Measurements from ENCODE around the gene MAGI2. TPM values are rescaled to one million over a fixed set of nuclear protein-coding genes. Genes with fewer than 3 reads are reported as not detected.

MAGI2 gene
- total RNA-seq, 2 donors from 2014 or later: 0.08 to 0.19 TPM

GRCh38 chr7:78284945-78285344 is 1168.5 kb downstream of the MAGI2 start:
- ATAC-seq (no peak), DNase-seq (ENCODE audit: low spot score) (no peak)
- Mint-ChIP-seq H3K27ac (no peak overlapping the region), H3K4me3 (no peak overlapping the region), H3K36me3 (no peaks in the 10 kb centered on the region), H3K27me3 (peaks cover 0 to 12% of the 10 kb centered on the region in 2 donors), H3K4me1 (ENCODE audit: low read depth in 2 of 2) (no peaks in the 10 kb centered on the region), H3K9me3 (peaks cover 3% of the 10 kb centered on the region)

DNA sequence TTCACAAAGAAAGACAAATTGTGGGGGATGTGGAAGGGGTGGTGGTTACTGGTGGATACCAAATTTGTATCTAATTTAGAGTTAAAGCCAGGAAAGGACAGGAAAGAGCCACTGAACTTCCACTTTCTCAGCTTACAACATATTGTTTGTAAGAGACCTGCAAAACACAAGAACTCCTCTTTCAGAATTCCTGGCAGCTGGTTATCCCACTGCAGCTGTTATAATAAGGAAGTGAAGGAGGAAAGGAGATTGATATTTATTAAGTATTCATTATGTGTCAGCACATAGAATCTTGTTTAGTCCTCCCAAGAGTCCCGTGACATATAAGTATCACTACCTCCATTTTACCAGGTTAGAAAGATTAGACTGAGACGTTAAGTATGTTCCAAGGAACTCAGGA is 1173.2 kb downstream of the MAGI2 start:
- Mint-ChIP-seq H3K36me3 (no peaks in the 10 kb centered on the region), H3K4me1 (ENCODE audit: low read depth in 2 of 2) (no peaks in the 10 kb centered on the region), H3K9me3 (peaks cover 5% of the 10 kb centered on the region), H3K4me3 (no peak overlapping the region), H3K27me3 (no peaks in the 10 kb centered on the region), H3K27ac (no peak overlapping the region)
- DNase-seq (ENCODE audit: low spot score) (no peak), ATAC-seq (no peak)

GRCh38 chr7:78279457-78279856 is 1174.0 kb downstream of the MAGI2 start:
- Mint-ChIP-seq H3K9me3 (peaks cover 5% of the 10 kb centered on the region), H3K27ac (no peak overlapping the region), H3K27me3 (no peaks in the 10 kb centered on the region), H3K4me3 (no peak overlapping the region), H3K4me1 (ENCODE audit: low read depth in 2 of 2) (no peaks in the 10 kb centered on the region), H3K36me3 (no peaks in the 10 kb centered on the region)
- DNase-seq (ENCODE audit: low spot score) (no peak), ATAC-seq (no peak)

- Mint-ChIP-seq H3K27me3 (no peaks in the 10 kb centered on the region), H3K4me1 (ENCODE audit: low read depth in 2 of 2) (no peaks in the 10 kb centered on the region), H3K27ac (no peak overlapping the region), H3K9me3 (peaks cover 5% of the 10 kb centered on the region), H3K4me3 (no peak overlapping the region), H3K36me3 (no peaks in the 10 kb centered on the region)
- ATAC-seq (no peak), DNase-seq (ENCODE audit: low spot score) (no peak)
Measured at GRCh38 chr7:78279032-78279431, 1174.4 kb downstream of the MAGI2 start.

DNA sequence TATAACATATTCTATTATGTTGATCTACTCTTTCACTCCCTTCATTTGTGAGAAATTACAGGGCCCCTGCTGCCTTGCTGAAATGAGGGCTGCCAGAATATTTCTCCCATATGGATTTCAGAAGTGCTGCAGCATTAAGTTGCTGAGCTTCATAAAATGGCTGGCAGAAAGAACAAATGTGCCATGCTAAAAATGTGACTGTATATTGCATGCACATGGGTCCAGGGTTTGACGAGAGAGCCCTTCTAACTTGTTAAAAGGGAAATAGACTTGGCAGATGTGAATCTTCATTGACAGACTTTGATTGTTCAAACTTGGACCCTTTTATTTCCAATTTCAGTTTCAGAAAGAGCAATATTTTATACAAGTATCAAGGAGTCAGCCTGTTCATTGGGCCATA is 1186.3 kb downstream of the MAGI2 start:
- no peak for ATAC-seq

GRCh38 chr7:78265486-78265885 is 1188.0 kb downstream of the MAGI2 start:
- no peak for ATAC-seq
- no peak overlapping the region for H3K27ac Mint-ChIP-seq
- DNase-seq (ENCODE audit: low spot score): no peak
- H3K27me3 Mint-ChIP-seq: peaks cover 0 to 12% of the 10 kb centered on the region in 2 donors
- H3K9me3 Mint-ChIP-seq: peaks cover 11% of the 10 kb centered on the region
- H3K4me3 Mint-ChIP-seq: no peak overlapping the region
- H3K4me1 Mint-ChIP-seq (ENCODE audit: low read depth in 2 of 2): no peaks in the 10 kb centered on the region
- H3K36me3 Mint-ChIP-seq: no peaks in the 10 kb centered on the region

More for the DNA sequence above, 1186.3 kb downstream of the MAGI2 start:
- H3K27me3 Mint-ChIP-seq: peaks cover 0 to 8% of the 10 kb centered on the region in 2 donors
- H3K27ac Mint-ChIP-seq: no peak overlapping the region
- DNase-seq (ENCODE audit: low spot score): no peak
- H3K4me3 Mint-ChIP-seq: no peak overlapping the region
- no peaks in the 10 kb centered on the region for H3K4me1 Mint-ChIP-seq (ENCODE audit: low read depth in 2 of 2)
- peaks cover 13% of the 10 kb centered on the region for H3K9me3 Mint-ChIP-seq
- peaks cover 2% of the 10 kb centered on the region for H3K36me3 Mint-ChIP-seq

DNA sequence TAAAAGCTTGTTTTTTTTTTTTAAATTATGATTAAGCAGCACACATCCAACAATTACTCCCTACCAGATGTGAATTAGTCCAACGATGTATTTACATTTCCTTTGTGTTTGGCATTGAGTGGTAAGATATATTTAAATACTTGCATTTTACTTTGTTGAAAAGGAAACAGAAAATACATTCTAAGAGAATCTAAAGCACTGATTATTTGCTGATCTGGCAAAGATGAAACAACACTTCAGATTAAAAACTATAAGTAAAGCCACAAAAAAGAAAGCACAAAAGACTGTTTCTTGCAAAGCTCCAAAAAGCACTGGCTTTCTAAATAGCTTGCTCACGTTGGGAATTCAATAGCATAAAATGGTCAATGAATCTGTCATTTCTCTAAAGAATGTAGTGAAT is 1188.4 kb downstream of the MAGI2 start:
- H3K27ac Mint-ChIP-seq: no peak overlapping the region

GRCh38 chr7:78264105-78264504 is 1189.4 kb downstream of the MAGI2 start:
- Mint-ChIP-seq H3K36me3 (no peaks in the 10 kb centered on the region), H3K27me3 (peaks cover 0 to 12% of the 10 kb centered on the region in 2 donors), H3K27ac (no peak overlapping the region), H3K9me3 (peaks cover 11% of the 10 kb centered on the region), H3K4me3 (no peak overlapping the region), H3K4me1 (ENCODE audit: low read depth in 2 of 2) (no peaks in the 10 kb centered on the region)
- ATAC-seq: no peak
- no peak for DNase-seq (ENCODE audit: low spot score)

More for the DNA sequence above, 1188.4 kb downstream of the MAGI2 start:
- Mint-ChIP-seq H3K9me3 (peaks cover 11% of the 10 kb centered on the region), H3K4me3 (no peak overlapping the region), H3K27me3 (peaks cover 0 to 12% of the 10 kb centered on the region in 2 donors), H3K4me1 (ENCODE audit: low read depth in 2 of 2) (no peaks in the 10 kb centered on the region), H3K36me3 (no peaks in the 10 kb centered on the region)
- DNase-seq (ENCODE audit: low spot score) (no peak), ATAC-seq (no peak)

DNA sequence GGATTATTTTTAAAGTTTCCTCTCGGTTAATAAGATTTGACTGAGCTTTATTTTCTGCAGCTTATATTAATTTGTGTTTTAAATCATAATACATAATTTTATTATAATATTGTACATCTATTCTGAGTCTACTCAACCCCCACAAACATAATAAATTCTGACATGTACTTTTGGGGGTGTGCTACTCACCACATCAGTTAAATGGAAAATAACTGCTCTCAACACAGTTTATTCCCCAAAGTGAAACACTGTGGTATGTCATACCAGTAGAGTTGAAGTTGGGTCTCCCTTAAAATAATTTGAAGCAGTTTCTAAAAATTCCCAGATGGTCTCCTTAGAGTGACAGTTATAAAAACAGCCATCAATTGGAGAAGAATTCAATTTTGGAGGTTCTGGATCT is 1191.7 kb downstream of the MAGI2 start:
- H3K4me1 Mint-ChIP-seq (ENCODE audit: low read depth in 2 of 2): no peaks in the 10 kb centered on the region
- no peaks in the 10 kb centered on the region for H3K36me3 Mint-ChIP-seq
- ATAC-seq: no peak

DNA sequence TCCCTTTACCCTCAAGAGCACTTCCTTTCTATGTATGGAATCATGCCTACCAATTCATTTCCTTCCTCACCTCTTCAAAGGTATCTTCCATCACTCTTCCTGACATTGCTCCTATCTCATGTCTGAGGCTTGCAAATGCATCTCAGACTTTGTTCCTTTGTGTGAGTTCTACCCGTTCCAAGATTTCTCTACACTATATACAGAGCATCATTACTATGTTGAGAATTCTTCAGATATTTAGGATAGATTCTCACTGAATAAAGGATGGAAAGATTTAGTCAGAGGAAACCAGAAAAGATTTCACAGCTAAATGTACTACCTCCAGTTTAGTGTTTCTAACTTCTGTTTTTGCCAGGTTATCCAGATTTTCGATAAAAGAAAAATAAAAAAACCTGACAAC is 1192.2 kb downstream of the MAGI2 start:
- ATAC-seq (no peak), DNase-seq (ENCODE audit: low spot score) (no peak)
- Mint-ChIP-seq H3K4me3 (no peak overlapping the region), H3K27me3 (peaks cover 0 to 12% of the 10 kb centered on the region in 2 donors), H3K9me3 (peaks cover 11% of the 10 kb centered on the region), H3K4me1 (ENCODE audit: low read depth in 2 of 2) (no peaks in the 10 kb centered on the region), H3K27ac (no peak overlapping the region), H3K36me3 (no peaks in the 10 kb centered on the region)

More for the DNA sequence above, 1191.7 kb downstream of the MAGI2 start:
- H3K27ac Mint-ChIP-seq: no peak overlapping the region
- DNase-seq (ENCODE audit: low spot score): no peak
- no peak overlapping the region for H3K4me3 Mint-ChIP-seq
- H3K27me3 Mint-ChIP-seq: peaks cover 0 to 12% of the 10 kb centered on the region in 2 donors
- H3K9me3 Mint-ChIP-seq: peaks cover 11% of the 10 kb centered on the region

DNA sequence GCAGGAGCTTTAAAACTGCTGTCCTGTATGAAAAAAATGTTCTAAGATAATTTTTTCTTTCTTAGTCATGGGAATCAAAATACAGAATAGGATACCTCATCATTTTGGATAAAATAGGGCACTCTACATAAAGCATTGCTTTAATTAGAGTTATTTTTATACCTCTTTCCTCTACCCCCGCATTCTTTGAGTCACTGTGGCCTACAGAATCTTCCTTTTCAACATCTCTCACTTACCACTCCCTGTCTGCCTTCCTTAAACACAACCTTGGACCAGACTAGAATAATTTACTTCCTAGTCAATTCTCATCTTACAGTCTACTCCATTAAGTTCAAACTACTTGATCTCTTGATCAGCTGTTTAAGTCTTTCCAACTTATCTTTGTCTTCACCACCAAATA is 1192.6 kb downstream of the MAGI2 start:
- Mint-ChIP-seq H3K27me3 (peaks cover 0 to 12% of the 10 kb centered on the region in 2 donors), H3K4me1 (ENCODE audit: low read depth in 2 of 2) (no peaks in the 10 kb centered on the region), H3K36me3 (no peaks in the 10 kb centered on the region), H3K4me3 (no peak overlapping the region), H3K9me3 (peaks cover 11% of the 10 kb centered on the region), H3K27ac (no peak overlapping the region)
- no peak for ATAC-seq
- DNase-seq (ENCODE audit: low spot score): no peak

DNA sequence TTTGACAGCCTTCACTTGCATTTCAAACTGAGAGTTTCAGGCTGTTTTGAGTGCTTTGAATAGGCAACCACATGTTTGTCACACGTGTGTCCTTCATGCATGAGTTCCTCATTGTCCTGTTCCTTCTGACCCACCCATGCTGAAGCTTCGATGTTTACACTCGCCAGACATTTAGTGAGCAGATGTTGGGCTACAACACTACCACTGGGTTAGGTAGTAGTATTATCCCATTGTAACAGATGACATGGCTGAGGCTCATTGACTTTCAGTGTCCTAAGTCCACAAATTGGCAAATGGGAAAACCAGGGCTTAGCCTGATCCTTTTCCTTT is 1198.8 kb downstream of the MAGI2 start:
- DNase-seq (ENCODE audit: low spot score) (no peak), ATAC-seq (peak in 1 of 2 donors; percentile 32)
- no peaks in the 10 kb centered on the region for H3K36me3 Mint-ChIP-seq
- no peaks in the 10 kb centered on the region for H3K27me3 Mint-ChIP-seq
- H3K4me3 Mint-ChIP-seq: no peak overlapping the region
- H3K27ac Mint-ChIP-seq: no peak overlapping the region
- H3K9me3 Mint-ChIP-seq: no peaks in the 10 kb centered on the region
- no peaks in the 10 kb centered on the region for H3K4me1 Mint-ChIP-seq (ENCODE audit: low read depth in 2 of 2)

GRCh38 chr7:78253850-78254725 is 1199.4 kb downstream of the MAGI2 start:
- H3K9me3 Mint-ChIP-seq: no peaks in the 10 kb centered on the region
- no peaks in the 10 kb centered on the region for H3K27me3 Mint-ChIP-seq
- no peak for ATAC-seq
- no peak overlapping the region for H3K27ac Mint-ChIP-seq
- H3K4me3 Mint-ChIP-seq: no peak overlapping the region
- no peaks in the 10 kb centered on the region for H3K36me3 Mint-ChIP-seq
- no peaks in the 10 kb centered on the region for H3K4me1 Mint-ChIP-seq (ENCODE audit: low read depth in 2 of 2)
- DNase-seq (ENCODE audit: low spot score): no peak

GRCh38 chr7:78248867-78249266 is 1204.6 kb downstream of the MAGI2 start:
- H3K27ac Mint-ChIP-seq: no peak overlapping the region
- H3K4me1 Mint-ChIP-seq (ENCODE audit: low read depth in 2 of 2): no peaks in the 10 kb centered on the region
- ATAC-seq (no peak), DNase-seq (ENCODE audit: low spot score) (no peak)
- peaks cover 8% of the 10 kb centered on the region for H3K9me3 Mint-ChIP-seq
- peaks cover 5% of the 10 kb centered on the region for H3K36me3 Mint-ChIP-seq
- H3K27me3 Mint-ChIP-seq: no peaks in the 10 kb centered on the region
- no peak overlapping the region for H3K4me3 Mint-ChIP-seq
